HepG2 (cell line): ENCODE measurements around the gene CACNA2D1.

Experiments
- ATF7 ChIP-seq, 2 experiments: fragments of 450-650 bp in 1 of 2; sonication (generic) in 1 of 2; formaldehyde crosslinking in 1 of 2; IDR thresholded peaks; 2 replicates each; pipeline versions ENCODE4 v1.4.0 to v1.6.1; 2016 to 2020; ENCODE audit warnings: antibody characterized with exemption in 1 of 2, mild to moderate bottlenecking in 1 of 2, missing genetic modification reagents in 1 of 2
- BCL6 ChIP-seq: IDR thresholded peaks from 2 replicates; pipeline ENCODE4 v1.6.1; 2016; ENCODE audit warnings: missing genetic modification reagents, missing compliant biosample characterization
- ETV6 ChIP-seq: sonication (generic); formaldehyde crosslinking; conservative IDR thresholded peaks from 2 replicates; pipeline ENCODE4 v1.4.0; 2020; ENCODE audit warnings: missing genetic modification reagents
- FIP1L1 ChIP-seq: fragments of 200-400 bp; formaldehyde crosslinking; IDR thresholded peaks from 2 replicates; pipeline ENCODE4 v1.6.1; 2018; ENCODE audit warnings: low read depth, mild to moderate bottlenecking, low read length, moderate library complexity, borderline replicate concordance; ENCODE audit not compliant: insufficient read depth
- HNRNPL ChIP-seq: fragments of 200-400 bp; formaldehyde crosslinking; IDR thresholded peaks from 2 replicates; pipeline ENCODE4 v1.6.1; 2017; ENCODE audit warnings: mild to moderate bottlenecking, low read depth, low read length
- JUN ChIP-seq: sonication (generic); formaldehyde crosslinking; IDR thresholded peaks from 2 replicates; pipeline ENCODE4 v1.4.0; 2020; ENCODE audit warnings: mild to moderate bottlenecking, missing genetic modification reagents
- MYNN ChIP-seq: sonication (generic); formaldehyde crosslinking; IDR thresholded peaks from 2 replicates; pipeline ENCODE4 v1.4.0; 2020; ENCODE audit warnings: mild to moderate bottlenecking, low read depth, missing genetic modification reagents
- POLR2A ChIP-seq, 2 experiments: IDR thresholded peaks; 2 replicates each; pipeline ENCODE4 v1.6.1; 2011; ENCODE audit warnings: low read depth in 2 of 2, low read length in 2 of 2, mild to moderate bottlenecking in 1 of 2, moderate library complexity in 1 of 2; ENCODE audit not compliant: insufficient read depth in 1 of 2
- SRSF9 ChIP-seq: fragments of 200-400 bp; formaldehyde crosslinking; IDR thresholded peaks from 2 replicates; pipeline ENCODE4 v1.6.1; 2018; ENCODE audit warnings: borderline replicate concordance, mild to moderate bottlenecking, low read depth, low read length; ENCODE audit not compliant: insufficient read depth, poor library complexity, severe bottlenecking
- TGIF2 ChIP-seq: IDR thresholded peaks from 2 replicates; pipeline ENCODE4 v1.6.1; 2016; ENCODE audit warnings: control low read depth, missing compliant biosample characterization
- XBP1 ChIP-seq: sonication (generic); formaldehyde crosslinking; IDR thresholded peaks from 2 replicates; pipeline ENCODE4 v1.5.0; 2020; ENCODE audit warnings: missing genetic modification reagents
- TF ChIP-seq, protein P1 (sequence below): sonication (generic); formaldehyde crosslinking; IDR thresholded peaks from 2 replicates; pipeline ENCODE4 v1.5.0; 2020; ENCODE audit warnings: mild to moderate bottlenecking, missing genetic modification reagents, moderate library complexity
- TF ChIP-seq, protein P2 (sequence below): sonication (generic); formaldehyde crosslinking; IDR thresholded peaks from 2 replicates; pipeline ENCODE4 v1.8.1; 2023; ENCODE audit warnings: missing genetic modification reagents, inconsistent platforms, borderline replicate concordance
- TF ChIP-seq, protein P3 (sequence below): sonication (generic); formaldehyde crosslinking; IDR thresholded peaks from 2 replicates; pipeline ENCODE4 v1.4.0; 2020; ENCODE audit warnings: missing genetic modification reagents, borderline replicate concordance

DNA sequence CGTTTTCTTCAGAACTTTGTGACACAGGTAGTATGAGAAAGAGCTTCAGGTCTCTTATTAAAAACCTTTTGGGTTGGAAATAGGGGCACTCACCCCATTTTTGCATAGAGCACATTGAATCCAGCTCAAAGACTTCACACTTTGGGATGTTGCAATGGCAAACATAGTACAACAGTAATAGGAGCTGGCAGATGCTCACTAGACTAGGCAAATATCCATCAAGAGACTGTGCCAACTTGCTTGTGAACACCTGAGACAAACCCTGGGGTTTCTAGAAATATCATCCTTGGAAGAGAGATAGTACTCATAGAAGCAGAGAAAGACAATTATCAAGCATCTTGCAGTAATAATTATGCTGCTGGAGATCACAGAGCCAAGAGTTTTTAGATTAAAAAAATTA lies 280.0 kb downstream of the CACNA2D1 start:
- TF ChIP-seq FIP1L1 (no peak), ATF7 (IDR thresholded peaks at IDR 0.05) (no peak), ATF7 (CRISPR knock-in tag; IDR thresholded peaks at IDR 0.05) (no peak), POLR2A (IDR thresholded peaks at IDR 0.05; ENCODE audit: insufficient read depth in 1 of 2, low read depth in 2 of 2, low read length in 2 of 2) (no peak), XBP1 (CRISPR knock-in tag) (no peak), HNRNPL (no peak), ETV6 (CRISPR knock-in tag) (no peak), TGIF2 (CRISPR knock-in tag) (no peak), SRSF9 (no peak), JUN (CRISPR knock-in tag) (no peak), MYNN (CRISPR knock-in tag) (no peak), BCL6 (CRISPR knock-in tag) (no peak)
- TF ChIP-seq, protein P1, sequence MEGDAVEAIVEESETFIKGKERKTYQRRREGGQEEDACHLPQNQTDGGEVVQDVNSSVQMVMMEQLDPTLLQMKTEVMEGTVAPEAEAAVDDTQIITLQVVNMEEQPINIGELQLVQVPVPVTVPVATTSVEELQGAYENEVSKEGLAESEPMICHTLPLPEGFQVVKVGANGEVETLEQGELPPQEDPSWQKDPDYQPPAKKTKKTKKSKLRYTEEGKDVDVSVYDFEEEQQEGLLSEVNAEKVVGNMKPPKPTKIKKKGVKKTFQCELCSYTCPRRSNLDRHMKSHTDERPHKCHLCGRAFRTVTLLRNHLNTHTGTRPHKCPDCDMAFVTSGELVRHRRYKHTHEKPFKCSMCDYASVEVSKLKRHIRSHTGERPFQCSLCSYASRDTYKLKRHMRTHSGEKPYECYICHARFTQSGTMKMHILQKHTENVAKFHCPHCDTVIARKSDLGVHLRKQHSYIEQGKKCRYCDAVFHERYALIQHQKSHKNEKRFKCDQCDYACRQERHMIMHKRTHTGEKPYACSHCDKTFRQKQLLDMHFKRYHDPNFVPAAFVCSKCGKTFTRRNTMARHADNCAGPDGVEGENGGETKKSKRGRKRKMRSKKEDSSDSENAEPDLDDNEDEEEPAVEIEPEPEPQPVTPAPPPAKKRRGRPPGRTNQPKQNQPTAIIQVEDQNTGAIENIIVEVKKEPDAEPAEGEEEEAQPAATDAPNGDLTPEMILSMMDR (CRISPR knock-in tag) = no peak
- TF ChIP-seq, protein P2, sequence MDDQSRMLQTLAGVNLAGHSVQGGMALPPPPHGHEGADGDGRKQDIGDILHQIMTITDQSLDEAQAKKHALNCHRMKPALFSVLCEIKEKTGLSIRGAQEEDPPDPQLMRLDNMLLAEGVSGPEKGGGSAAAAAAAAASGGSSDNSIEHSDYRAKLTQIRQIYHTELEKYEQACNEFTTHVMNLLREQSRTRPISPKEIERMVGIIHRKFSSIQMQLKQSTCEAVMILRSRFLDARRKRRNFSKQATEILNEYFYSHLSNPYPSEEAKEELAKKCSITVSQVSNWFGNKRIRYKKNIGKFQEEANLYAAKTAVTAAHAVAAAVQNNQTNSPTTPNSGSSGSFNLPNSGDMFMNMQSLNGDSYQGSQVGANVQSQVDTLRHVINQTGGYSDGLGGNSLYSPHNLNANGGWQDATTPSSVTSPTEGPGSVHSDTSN (CRISPR knock-in tag) = no peak
- TF ChIP-seq, protein P3, sequence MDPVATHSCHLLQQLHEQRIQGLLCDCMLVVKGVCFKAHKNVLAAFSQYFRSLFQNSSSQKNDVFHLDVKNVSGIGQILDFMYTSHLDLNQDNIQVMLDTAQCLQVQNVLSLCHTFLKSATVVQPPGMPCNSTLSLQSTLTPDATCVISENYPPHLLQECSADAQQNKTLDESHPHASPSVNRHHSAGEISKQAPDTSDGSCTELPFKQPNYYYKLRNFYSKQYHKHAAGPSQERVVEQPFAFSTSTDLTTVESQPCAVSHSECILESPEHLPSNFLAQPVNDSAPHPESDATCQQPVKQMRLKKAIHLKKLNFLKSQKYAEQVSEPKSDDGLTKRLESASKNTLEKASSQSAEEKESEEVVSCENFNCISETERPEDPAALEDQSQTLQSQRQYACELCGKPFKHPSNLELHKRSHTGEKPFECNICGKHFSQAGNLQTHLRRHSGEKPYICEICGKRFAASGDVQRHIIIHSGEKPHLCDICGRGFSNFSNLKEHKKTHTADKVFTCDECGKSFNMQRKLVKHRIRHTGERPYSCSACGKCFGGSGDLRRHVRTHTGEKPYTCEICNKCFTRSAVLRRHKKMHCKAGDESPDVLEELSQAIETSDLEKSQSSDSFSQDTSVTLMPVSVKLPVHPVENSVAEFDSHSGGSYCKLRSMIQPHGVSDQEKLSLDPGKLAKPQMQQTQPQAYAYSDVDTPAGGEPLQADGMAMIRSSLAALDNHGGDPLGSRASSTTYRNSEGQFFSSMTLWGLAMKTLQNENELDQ (CRISPR knock-in tag) = no peak
